Activated CD8-positive, alpha-beta memory T cell treated with anti-CD3 and anti-CD28 coated beads for 4 hours (primary cell): ENCODE data around the gene TERF2IP.

Experiments
- DNase-seq, 2 donors: peaks; one replicate each; pipeline ENCODE4 v3.0.0-alpha.2; 2020; ENCODE audit warnings: low read depth in 2 of 2

The TERF2IP gene

DNA sequence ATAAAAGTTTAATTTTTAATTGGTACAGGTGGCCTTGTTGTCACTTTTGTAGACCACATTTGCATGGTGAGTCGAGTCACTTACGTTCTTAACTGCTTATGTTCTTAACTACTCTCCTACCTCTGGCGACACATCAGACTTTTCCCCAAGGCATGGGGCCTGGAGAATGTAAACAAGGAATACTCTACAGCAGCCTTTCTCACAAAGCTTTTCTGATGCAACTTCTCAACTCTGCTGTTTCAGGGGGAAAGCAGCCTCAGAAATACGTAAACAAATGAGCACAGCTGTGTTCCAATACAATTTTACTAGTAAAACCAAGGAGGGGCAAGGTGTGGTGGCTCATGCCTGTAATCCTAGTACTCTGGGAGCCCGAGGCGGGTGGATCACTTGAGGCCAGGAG, 7.0 kb upstream of the TERF2IP start:
- no peak for DNase-seq

- DNase-seq: no peak
These were observed 3.1 kb upstream of the TERF2IP start for GRCh38 chr16:75644240-75645012.

DNA sequence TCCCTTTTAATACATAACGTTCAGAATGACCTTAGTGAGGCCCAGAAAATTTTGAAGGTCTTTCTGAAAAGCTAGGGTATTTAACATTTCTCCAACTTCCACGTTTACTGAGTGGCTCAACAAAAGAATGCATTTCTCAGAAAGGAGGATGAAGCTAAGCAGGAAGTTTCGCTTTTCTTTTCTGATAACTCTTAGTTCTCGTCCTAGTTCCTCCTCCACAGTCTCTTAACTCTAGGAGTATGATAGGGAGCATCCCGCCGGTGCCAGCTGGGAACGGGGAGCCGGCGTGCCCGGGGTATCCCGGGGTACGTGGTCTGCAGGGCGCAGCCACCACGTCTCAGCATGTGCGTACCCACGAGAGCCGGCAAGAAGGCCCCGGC, 471 bp upstream of the TERF2IP start:
- DNase-seq: no peak

DNA sequence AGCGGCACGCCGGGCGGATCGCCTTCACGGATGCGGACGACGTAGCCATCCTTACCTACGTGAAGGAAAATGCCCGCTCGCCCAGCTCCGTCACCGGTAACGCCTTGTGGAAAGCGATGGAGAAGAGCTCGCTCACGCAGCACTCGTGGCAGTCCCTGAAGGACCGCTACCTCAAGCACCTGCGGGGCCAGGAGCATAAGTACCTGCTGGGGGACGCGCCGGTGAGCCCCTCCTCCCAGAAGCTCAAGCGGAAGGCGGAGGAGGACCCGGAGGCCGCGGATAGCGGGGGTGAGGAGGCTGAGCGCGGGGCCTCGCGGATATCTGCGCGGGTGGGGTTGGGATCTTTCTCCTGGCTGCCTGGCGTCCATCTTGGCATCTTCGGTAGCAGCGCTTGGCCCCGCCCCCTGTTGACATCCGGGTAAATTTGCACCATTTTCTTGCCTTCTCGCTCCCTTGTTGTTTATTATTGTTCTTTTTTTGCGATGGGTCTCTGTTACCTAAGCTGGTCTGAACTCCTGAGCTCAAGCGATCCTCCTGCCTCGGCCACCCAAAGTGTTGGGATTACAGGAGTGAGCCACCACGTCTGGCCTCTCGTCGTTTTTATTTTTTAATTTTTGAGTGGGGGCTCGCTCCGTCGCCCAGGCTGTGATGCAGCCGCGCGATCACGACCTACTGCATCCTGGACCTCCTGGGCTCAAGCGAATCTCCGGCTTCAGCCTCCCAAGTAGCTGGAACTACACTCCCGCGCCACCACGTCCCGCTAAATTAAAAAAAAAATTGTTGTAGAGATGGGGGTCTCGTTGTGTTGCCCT, 898 bp downstream of the TERF2IP start:
- DNase-seq: peak; percentile 73

DNA sequence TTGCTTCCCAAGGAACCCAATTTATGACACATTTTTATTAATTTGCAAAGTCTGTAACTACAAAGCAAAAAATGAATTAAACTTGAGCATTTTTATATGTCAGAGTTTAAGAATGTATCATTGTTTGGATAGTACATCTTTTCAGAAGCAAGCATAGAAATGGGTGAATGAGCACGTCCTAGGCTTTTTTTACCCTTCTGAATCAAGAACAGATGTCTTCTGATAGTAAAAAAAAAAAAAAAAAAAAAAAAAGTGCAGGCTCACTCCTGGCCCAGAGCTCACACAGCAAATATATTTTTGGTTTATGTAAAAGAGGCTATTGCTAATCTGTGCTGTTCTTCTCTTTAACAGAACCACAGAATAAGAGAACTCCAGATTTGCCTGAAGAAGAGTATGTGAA, 6.3 kb downstream of the TERF2IP start:
- DNase-seq: no peak

GRCh38 chr16:75658175-75658574, 10.6 kb downstream of the TERF2IP start:
- no peak for DNase-seq

- no peak for DNase-seq
These were observed 12.7 kb downstream of the TERF2IP start for GRCh38 chr16:75660321-75660720.

DNA sequence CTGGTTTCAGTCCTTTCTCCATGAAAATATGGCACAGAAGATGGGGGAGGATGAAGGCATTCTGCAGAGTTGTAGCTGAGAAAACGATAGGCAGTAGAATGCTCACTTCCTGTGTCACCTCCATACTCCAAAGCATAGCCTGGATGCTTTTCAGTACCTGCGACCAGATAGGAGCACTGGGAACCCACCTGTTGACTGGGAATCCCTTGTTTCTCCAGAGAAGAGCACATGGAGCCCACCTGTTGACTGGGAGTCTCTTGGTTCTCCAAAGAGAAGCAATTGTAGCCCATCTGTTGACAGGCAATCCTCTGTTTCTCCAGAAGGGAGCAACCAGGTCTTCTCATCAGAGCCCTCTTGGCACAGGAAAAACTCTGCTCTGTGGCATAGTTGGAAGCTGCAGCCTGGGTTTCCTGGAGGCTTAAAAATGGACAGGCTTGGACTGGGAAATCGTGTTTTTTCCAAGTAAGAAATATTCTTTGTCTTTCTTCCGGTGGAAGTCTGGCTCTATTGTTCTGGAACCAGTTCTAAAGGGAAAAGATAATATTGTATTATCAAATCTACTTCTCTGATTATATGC, 13.2 kb downstream of the TERF2IP start:
- no peak for DNase-seq

GRCh38 chr16:75667503-75667902, 19.9 kb downstream of the TERF2IP start:
- DNase-seq: no peak

GRCh38 chr16:75676909-75677308, 29.3 kb downstream of the TERF2IP start, which contains the start of gene CPHXL2:
CPHXL2 (minus strand) TSS chr16:75677009; CDS start chr16:75676999, 10 bp downstream.
- DNase-seq: no peak

GRCh38 chr16:75679366-75679765, 31.8 kb downstream of the TERF2IP start:
- DNase-seq: no peak

DNA sequence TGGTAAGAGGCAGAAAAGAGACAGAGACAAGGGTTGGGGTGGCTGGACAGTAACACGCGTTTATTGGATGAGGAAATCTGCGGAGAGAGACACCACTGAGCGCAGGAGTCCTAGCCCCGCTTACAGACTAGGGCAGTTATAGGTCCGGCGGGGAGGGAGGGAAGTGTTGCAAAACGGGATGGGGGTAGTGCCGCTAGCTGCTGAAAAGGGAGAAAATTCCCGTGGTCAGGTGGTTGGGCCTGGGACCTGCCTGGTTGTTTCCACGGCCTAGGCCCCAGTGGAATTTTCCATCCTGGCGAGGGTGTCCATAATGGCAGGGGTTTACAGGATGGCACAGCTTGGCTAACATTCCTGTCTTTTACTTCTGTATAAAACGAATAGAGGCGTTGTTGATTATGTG, 34.7 kb downstream of the TERF2IP start:
- DNase-seq: no peak

- no peak for DNase-seq
These were observed 39.8 kb downstream of the TERF2IP start for GRCh38 chr16:75687361-75687760.

DNA sequence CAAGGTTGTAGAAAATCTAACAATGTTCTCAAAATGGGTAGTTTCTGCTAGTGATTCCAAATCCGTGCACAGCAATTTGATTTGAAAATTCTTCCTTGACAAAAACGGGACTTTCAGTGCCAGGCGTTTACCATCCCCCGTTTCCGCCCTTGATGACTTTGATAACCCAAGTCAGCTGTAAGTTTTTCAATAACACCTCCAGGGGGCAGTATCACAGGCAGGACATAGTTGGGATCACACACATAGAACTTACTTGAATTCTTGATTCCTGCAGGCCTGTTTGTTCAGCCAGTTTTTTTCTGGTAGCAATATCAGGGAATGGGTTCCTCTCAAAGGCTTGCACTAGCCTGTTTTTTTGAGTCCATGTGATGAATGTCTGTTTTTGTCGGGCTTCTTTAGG, 48.1 kb downstream of the TERF2IP start:
- DNase-seq: no peak

GRCh38 chr16:75697571-75697970, 50.0 kb downstream of the TERF2IP start:
- no peak for DNase-seq

DNA sequence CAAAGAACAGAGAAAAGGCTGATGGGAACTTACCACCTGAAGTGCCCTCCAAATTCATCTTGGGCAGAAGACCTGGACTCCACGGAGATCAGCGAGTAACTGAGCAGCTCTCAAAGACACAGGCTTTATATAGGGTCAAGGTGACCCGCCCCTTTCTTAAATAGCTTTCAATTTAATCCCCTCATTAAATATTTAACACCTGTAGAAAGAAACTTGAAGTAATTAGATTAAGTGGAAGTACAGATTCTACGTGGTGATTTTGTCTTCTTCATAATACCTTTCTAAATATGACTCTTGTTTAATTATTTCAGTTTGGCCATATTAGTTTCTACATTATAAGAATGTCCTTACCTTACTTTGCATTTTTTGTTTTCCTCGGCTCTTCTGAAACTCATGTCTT, 53.8 kb downstream of the TERF2IP start, which contains the start of gene DUXB:
DUXB (minus strand) TSS at position 101 of the 400 bp plus-strand sequence; CDS start at position 58, 43 bp downstream.
- DNase-seq: no peak

DNA sequence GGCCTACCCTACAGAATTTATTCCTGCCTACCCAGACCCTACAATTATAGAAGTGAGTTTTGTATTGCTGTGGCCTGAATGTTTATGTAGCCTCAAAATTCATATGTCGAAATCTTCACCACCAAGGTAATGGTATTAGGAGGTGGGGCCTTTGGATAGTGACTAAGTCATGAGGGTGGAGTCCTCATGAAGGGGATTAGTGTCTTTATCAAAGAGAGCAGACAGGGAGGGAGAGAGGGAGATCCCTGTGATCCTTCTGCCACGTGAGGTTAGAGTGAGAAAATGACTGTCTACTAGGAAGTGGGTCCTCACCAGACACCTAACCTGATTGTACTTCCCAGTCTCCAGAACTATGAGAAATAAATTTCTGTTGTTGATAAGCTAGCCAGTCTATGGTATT, 54.7 kb downstream of the TERF2IP start:
- DNase-seq: no peak

DNA sequence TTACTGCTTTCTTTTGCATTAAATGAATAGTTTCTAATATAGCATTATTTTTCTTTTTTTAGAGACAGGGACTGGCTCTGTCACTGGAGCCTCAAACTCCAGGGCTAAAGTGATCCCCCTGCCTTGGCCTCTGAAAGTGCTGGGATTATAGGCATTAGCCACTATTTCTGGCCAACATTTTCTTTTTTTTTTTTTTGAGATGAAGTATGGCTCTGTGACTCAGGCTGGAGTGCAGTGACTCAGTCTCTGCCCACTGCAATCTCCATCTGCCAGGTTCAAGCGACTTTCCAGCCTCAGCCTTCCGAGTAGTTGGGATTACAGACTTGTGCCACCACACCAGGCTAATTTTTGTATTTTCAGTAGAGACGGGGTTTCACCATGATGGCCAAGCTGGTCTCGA, 55.7 kb downstream of the TERF2IP start:
- DNase-seq: no peak
